ENCODE data around the gene PPME1. TPM values are rescaled to one million over a fixed set of nuclear protein-coding genes. Genes with fewer than 3 reads are reported as not detected.

Gene PPME1
- total RNA-seq, 1 experiment from 2014 or later, result 66.2 TPM

DNA sequence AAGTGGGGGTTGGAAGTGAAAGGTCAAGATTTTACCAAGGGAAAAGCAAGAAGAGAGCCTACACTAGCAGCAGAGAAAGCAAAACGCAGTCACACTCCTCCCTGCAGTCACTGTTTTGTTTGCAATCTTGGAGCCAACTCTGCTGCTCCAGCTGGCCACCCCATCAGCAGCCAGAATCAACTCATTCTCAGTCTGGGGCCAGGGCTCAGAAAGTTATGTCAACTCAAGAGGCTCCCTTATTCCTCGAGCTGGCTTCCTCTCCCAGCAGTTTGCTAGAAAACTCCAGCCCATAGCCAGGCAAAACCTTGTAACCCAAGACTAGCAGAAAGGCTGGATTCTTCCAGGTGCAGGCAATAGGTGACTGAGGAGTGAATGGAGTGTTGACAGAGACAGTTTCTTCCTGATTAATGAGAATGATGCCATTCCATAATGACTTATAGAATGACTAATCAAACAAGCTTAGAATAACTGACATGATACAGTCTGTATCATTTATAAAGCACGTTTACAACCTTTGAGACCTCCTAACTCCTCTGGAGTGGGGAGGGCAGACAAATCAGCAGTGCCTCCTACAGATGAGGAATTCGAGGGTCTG is 87.0 kb downstream of the PPME1 start:
- Histone ChIP-seq H4K20me1 (ENCODE audit: low read length) (no peaks in the 10 kb centered on the region), H3K9me2 (replicated peaks; ENCODE audit: low read length) (no peaks in the 10 kb centered on the region), H3K4me3 (ENCODE audit: low read length) (no peak overlapping the region), H2AFZ (ENCODE audit: low read length) (no peak overlapping the region), H3K9me3 (ENCODE audit: low read length) (no peaks in the 10 kb centered on the region), H3K4me2 (ENCODE audit: low read length) (no peak overlapping the region), H3K4me1 (ENCODE audit: insufficient read depth, low read length) (peaks cover 15% of the 10 kb centered on the region), H3K79me2 (ENCODE audit: low read length) (no peaks in the 10 kb centered on the region), H3F3A (ENCODE audit: low read length, unreplicated experiment) (no peaks in the 10 kb centered on the region), H3K9ac (ENCODE audit: low read length) (no peak overlapping the region), H3K27ac (ENCODE audit: low read length) (peak overlapping the region; percentile 24), H3K36me3 (ENCODE audit: low read depth, low read length) (peaks cover 3% of the 10 kb centered on the region; the same call in 1 of the 2 replicates), H3K27me3 (ENCODE audit: low read length) (no peaks in the 10 kb centered on the region)
- intact Hi-C loops (cut with micrococcal nuclease), result loop anchor here (2.0 kb wide), 1 partner anchor 313 kb away; no protein-coding TSS in a partner anchor
- ChIA-PET POLR2A (ENCODE audit: unreplicated experiment) (no interaction called here), CTCF (interaction anchor here (0.6 kb wide), 1 partner anchor 61 kb away, joined by 3 read pairs; no protein-coding TSS in a partner anchor)
- BruUV-seq (replicated peaks), result no TSS peak
- DNase-seq, result peak; percentile 64
- TF ChIP-seq EZH2 (IDR thresholded peaks at IDR 0.05; ENCODE audit: low read length, unreplicated experiment), result no peak
- TF ChIP-seq EZH2phosphoT487 (IDR thresholded peaks at IDR 0.05; ENCODE audit: borderline replicate concordance, low read length), result no peak
- TF ChIP-seq, protein P1, sequence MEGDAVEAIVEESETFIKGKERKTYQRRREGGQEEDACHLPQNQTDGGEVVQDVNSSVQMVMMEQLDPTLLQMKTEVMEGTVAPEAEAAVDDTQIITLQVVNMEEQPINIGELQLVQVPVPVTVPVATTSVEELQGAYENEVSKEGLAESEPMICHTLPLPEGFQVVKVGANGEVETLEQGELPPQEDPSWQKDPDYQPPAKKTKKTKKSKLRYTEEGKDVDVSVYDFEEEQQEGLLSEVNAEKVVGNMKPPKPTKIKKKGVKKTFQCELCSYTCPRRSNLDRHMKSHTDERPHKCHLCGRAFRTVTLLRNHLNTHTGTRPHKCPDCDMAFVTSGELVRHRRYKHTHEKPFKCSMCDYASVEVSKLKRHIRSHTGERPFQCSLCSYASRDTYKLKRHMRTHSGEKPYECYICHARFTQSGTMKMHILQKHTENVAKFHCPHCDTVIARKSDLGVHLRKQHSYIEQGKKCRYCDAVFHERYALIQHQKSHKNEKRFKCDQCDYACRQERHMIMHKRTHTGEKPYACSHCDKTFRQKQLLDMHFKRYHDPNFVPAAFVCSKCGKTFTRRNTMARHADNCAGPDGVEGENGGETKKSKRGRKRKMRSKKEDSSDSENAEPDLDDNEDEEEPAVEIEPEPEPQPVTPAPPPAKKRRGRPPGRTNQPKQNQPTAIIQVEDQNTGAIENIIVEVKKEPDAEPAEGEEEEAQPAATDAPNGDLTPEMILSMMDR (conservative IDR thresholded peaks at IDR 0.05; ENCODE audit: low read depth, low read length), result no peak
- ATAC-seq, result peak; percentile 46

DNA sequence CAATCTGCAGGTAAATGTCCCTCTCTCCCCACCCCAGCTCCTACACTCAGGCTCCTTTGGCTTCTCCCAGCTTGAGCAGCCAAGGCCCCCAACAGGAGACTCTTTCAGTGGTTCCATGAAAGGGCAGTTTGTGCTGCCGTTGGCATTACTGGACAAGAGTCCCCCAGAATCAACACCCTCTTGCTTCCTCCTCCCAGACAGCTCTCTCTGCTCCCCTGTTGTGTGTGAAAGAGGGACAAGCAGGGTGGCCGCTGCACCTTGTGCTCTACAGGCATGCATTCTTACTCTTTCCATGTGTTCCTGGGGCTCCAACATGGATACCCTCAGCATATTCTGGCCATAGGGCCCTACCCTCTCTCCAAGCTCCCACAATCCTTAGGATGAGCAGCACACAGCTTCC is 91.6 kb downstream of the PPME1 start:
- BruUV-seq (replicated peaks), result no TSS peak

DNA sequence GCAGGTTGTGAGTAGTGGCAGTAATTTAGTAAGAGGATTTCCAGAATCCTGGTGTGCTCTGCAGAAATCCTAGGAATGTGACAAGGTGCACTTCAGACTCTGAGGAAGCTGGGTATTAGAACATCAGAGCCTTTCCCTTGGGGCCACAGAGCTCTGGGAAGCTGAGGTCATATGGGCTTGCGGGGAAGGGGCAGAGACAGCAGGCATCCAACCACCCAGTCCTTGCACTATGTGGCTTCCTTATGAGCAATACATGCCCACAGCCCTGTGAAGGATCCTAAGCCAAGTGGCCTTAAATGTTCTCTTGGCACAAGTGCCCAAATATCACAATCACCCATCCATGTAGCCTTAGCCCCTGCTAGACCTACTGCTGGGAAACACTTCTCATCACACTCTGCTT is 94.2 kb downstream of the PPME1 start:
- no peaks in the 10 kb centered on the region for H3K9me3 ChIP-seq (ENCODE audit: low read length)
- no peaks in the 10 kb centered on the region for H3F3A ChIP-seq (ENCODE audit: low read length, unreplicated experiment)
- H3K4me3 ChIP-seq (ENCODE audit: low read length), result no peak overlapping the region
- H3K27ac ChIP-seq (ENCODE audit: low read length), result no peak overlapping the region
- intact Hi-C loops (cut with micrococcal nuclease), result no loop called here
- ChIA-PET POLR2A (ENCODE audit: unreplicated experiment) (no interaction called here), CTCF (no interaction called here)
- no peaks in the 10 kb centered on the region for H3K36me3 ChIP-seq (ENCODE audit: low read depth, low read length)
- no peaks in the 10 kb centered on the region for H3K79me2 ChIP-seq (ENCODE audit: low read length)
- no TSS peak for BruUV-seq (replicated peaks)
- no peak for TF ChIP-seq EZH2 (IDR thresholded peaks at IDR 0.05; ENCODE audit: low read length, unreplicated experiment)
- no peak for TF ChIP-seq EZH2phosphoT487 (IDR thresholded peaks at IDR 0.05; ENCODE audit: borderline replicate concordance, low read length)
- TF ChIP-seq, protein P1 (conservative IDR thresholded peaks at IDR 0.05; ENCODE audit: low read depth, low read length), result no peak
- no peaks in the 10 kb centered on the region for H4K20me1 ChIP-seq (ENCODE audit: low read length)
- H3K9me2 ChIP-seq (replicated peaks; ENCODE audit: low read length), result no peaks in the 10 kb centered on the region
- no peak for DNase-seq
- ATAC-seq, result no peak
- H2AFZ ChIP-seq (ENCODE audit: low read length), result no peak overlapping the region
- H3K27me3 ChIP-seq (ENCODE audit: low read length), result no peaks in the 10 kb centered on the region
- no peak overlapping the region for H3K4me2 ChIP-seq (ENCODE audit: low read length)
- H3K9ac ChIP-seq (ENCODE audit: low read length), result no peak overlapping the region
- peaks cover 7% of the 10 kb centered on the region; the same call in 1 of the 2 replicates for H3K4me1 ChIP-seq (ENCODE audit: insufficient read depth, low read length)

More for the DNA sequence above, 91.6 kb downstream of the PPME1 start:
- DNase-seq (no peak), ATAC-seq (no peak)
- intact Hi-C loops (cut with micrococcal nuclease), result no loop called here
- Histone ChIP-seq H3K9ac (ENCODE audit: low read length) (no peak overlapping the region), H3K4me3 (ENCODE audit: low read length) (no peak overlapping the region), H3K27me3 (ENCODE audit: low read length) (no peaks in the 10 kb centered on the region), H3K9me3 (ENCODE audit: low read length) (no peaks in the 10 kb centered on the region), H3K79me2 (ENCODE audit: low read length) (no peaks in the 10 kb centered on the region), H3K36me3 (ENCODE audit: low read depth, low read length) (no peaks in the 10 kb centered on the region), H4K20me1 (ENCODE audit: low read length) (no peaks in the 10 kb centered on the region), H3K9me2 (replicated peaks; ENCODE audit: low read length) (no peaks in the 10 kb centered on the region), H2AFZ (ENCODE audit: low read length) (no peak overlapping the region), H3K4me2 (ENCODE audit: low read length) (no peak overlapping the region), H3K4me1 (ENCODE audit: insufficient read depth, low read length) (peaks cover 10% of the 10 kb centered on the region), H3K27ac (ENCODE audit: low read length) (no peak overlapping the region), H3F3A (ENCODE audit: low read length, unreplicated experiment) (no peaks in the 10 kb centered on the region)
- TF ChIP-seq EZH2 (IDR thresholded peaks at IDR 0.05; ENCODE audit: low read length, unreplicated experiment) (no peak), EZH2phosphoT487 (IDR thresholded peaks at IDR 0.05; ENCODE audit: borderline replicate concordance, low read length) (no peak)
- TF ChIP-seq, protein P1 (conservative IDR thresholded peaks at IDR 0.05; ENCODE audit: low read depth, low read length), result no peak
- ChIA-PET CTCF (no interaction called here), POLR2A (ENCODE audit: unreplicated experiment) (no interaction called here)

Measured in PC-3 (cell line).